GM18867 (cell line): ENCODE results near the gene AMOTL1.
A peak's percentile ranks its signal among the peaks of the same experiment; 100 is the strongest.

Source experiments
- ATAC-seq: cut with Tn5 transposase; IDR thresholded peaks from one replicate; pipeline ENCODE4 v1.9.1; 2021; ENCODE audit warnings: mild to moderate bottlenecking, moderate library complexity; ENCODE audit not compliant: unreplicated experiment

AMOTL1 gene

DNA sequence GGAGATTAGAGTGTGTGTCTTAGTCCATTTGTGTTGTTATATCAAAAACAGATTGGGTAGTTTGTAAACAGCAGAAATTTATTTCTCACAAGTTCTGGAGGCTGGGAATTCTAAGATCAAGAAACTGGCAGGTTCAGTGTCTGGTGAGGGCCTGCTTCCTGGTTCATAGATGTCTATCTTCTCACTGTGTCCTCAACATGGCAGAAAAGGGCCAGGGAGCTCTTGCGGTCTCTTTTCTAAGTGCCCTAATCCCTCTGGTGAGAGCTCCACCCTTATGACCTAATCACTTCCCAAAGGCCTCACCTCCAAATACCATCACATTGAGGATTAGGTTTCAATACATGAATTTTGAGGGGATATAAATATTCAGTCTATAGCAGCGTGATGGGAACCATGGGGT lies 25.5 kb upstream of the AMOTL1 start:
- no peak for ATAC-seq

DNA sequence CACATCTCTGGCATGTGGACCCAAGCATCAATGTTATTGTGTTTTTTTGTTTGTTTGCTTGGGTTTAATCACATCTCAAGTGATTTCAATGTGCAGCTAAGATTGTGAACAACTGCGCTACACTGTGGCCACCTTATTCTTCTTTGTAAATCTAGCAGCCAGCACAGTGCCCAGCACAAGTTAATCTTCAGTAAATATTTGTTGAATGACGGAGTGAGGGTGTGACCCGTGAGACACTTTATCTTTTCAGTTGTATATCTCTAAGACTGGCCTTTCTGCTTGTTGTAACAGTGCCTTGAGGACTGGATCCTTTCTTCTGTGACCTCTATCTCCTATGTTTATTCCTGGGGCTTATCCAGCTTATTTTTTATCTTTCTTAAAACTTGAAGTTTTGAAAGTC lies 21.4 kb upstream of the AMOTL1 start:
- ATAC-seq: no peak

DNA sequence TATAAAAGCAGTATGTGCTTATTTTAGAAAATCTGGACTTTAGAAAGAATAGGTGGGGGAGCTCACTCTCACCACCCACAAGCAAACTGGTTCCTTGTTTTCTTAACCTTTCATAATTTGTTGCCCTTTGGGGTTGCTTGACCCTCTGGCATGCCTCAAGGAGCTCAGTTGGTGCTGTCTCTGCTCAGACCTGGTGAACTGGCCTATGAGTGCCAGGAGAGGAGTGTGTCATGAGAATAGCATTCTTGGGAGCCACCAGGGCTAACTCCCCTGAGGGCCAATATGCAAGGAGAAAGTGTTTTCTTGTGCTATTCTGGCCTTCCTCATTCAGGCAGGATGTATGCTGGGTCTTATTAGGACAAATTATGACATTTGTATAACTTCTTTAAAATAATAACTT lies 21.0 kb upstream of the AMOTL1 start:
- no peak for ATAC-seq

DNA sequence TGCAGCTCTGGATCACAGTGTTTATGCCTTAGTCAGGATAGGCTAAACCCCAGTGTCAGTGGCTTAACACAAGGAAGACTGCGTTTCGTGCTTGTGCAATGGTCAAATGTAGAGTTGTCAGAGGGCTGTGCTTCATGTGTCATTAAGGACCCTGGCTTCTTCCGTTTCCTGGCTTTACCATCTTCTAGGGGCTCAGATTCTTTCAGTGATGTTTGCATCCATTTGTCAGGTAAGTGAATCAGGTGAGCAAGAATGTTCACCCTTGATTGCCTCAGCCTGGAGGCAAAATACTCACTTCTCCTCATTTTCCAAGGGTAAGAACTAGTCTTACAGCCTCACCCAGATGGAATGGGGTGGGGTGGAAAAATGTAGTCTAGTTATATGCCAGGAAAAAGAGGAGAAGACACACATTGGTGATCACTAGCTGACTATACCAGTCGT lies 20.5 kb upstream of the AMOTL1 start:
- ATAC-seq: no peak

DNA sequence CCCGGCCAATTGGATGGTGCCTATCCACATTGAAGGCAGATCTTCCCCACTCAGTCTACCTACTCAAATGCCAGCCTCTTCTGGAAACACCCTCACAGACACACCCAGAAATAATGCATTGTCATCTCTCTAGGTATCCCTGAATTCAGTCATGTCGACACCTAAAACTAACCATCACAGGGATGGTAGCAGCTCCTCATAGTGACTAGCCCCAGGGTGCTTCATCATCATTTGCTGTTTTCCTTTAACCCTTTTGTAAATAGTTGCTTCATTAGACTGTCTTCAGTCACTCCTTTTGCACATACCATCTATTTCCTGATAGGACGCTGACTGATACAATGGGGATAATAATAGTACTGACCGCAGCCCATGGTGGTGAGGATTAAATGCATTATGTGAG lies 18.8 kb upstream of the AMOTL1 start:
- no peak for ATAC-seq

DNA sequence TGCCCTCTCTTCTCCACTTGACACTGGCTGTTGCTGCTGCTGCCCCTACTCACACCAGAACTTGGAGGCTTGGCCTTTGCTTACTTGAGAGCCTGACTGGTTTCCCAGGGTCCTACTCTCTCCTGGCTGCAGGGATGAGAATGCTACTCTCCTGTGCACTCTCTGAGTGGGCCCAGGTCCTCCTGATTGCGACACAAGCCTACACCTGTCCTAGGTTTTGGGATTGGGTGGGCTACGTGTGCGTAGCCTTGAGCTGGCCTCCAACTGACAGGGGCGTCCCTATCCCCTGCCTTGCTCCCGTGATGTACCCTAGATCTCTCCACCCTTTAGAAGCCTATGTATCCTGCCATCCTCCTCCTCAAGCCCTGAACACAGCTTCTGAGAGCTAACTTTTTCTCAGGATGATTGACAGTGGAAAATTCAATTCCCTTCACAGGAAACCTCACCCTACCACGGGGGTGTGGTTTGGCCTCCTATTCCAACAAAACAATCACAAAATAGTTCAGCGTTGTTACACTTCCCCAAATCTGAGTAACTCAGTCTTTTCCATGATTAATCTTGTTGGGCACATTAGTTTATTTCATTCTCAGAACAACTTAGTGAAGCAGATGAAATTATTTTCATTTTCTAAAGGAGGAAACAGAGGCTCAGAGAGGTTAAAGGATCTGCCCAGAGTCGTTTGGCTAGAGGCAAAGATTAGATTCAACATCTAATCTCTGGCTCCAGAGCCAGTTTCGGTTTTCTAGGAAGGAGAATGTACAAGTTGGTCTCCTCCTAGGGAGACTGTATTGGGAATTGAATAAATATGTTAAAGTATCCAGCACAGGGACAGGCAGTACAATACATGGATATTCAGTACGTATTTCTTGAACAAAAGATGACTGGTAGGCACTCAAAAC lies 17.6 kb upstream of the AMOTL1 start:
- no peak for ATAC-seq

DNA sequence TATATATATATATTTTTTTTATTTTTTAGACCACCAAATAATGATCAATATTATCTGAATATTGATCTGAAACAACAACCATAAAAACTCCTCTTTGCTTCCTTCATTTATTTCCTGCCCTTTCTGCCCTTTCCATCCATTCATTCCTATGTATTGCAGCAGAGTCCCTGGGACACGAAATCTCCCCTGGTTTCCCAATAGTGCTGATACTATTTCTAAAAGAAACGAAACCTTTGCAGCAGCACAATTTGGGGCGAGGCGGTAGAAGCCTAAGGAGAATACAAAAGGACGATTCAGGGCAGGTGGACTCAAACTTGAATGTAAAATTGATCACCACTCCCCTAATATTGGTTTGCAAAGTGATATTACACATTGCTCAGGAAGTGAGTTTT lies 16.9 kb upstream of the AMOTL1 start:
- ATAC-seq: no peak

DNA sequence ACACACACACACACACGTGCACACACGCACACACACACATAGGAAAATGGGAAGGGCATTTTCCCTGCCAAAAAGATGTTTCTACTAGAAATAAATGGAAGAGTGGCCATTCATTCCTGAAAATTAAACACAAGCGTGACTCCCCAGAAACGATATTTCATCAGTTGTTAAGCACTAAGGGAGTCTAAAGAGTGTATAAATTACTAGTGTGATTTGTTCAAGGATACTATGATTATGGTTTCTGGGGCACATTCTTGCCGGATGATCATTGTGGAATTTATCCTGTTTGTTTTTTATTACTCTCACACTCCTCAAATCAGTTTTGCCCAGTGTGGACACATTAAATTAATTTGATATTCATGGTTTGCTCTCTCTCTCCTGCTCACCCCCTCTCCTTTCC lies 16.4 kb upstream of the AMOTL1 start:
- no peak for ATAC-seq

DNA sequence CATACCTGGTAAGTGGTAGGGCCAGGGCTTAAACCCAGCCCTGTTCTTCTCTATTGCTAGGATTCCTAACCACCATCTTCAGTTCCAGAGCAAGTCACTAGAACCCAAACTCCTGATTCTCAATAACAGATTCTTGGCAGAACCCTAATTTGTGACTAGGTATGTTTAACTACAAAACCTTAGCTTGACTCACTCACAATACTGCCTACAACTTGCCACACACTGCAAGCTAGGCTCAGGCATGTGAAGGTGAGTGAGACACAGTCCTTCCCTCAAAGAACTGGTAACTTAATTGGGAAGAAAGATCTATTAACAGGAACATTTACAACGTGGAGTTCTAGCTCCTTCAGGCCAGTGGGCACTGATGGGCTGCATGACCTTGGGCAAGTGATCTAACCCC lies 14.5 kb upstream of the AMOTL1 start:
- no peak for ATAC-seq

DNA sequence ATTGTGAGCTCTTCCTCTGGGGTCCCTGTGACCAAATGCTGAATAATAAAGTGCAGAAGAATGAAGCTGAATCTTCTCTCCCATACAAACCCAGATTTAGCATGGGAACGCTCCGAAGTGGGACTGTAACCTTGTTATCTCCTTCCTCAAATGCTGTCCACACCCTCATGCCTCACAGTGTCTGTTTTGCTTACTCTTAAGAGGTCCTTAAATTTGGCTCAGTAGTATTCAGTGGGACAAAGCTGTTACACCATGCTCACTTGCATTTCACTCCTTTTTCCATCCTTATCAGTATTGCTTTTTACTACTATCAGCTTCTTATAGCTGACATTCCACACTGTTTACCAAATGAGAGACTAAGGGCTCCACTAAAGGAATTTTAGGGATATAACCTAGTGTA lies 13.8 kb upstream of the AMOTL1 start:
- no peak for ATAC-seq

DNA sequence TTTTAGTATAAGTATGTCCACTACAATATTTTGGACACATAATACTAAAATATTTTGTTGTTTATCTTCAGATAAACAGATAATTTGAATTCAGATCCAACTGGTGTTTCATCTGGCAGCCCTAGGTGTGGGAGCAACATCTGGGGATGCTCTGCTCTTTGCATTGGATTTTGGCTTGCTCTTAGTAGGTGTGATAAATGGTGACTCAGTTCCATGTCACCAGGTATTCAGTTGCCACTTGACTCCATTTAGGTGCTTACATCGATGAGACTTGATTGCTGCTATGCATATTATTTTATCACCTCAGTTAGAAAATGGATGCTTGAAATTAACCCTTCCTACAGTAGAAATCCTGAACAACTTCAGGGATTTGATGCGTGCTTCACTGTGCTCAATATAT lies 13.3 kb upstream of the AMOTL1 start:
- no peak for ATAC-seq

DNA sequence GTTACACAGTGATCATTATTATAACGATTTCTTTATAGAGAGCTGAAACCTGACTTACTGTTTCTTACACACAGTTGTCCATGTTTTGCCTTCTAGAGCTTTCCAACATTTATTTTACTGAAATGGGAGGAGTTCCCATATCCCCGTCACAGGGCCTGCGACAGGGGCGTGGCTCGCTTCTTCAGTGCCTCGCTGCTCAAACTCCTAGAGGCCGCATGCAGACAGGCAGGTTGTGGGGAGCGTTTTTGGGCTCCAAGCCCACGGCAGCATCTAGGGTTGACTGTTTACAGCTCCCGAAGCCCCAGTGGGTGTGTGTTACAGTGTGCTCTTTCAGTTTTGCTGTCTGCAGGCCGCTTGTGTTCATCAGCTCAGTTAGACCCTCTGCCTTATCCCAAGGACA lies 12.7 kb upstream of the AMOTL1 start:
- ATAC-seq: no peak

DNA sequence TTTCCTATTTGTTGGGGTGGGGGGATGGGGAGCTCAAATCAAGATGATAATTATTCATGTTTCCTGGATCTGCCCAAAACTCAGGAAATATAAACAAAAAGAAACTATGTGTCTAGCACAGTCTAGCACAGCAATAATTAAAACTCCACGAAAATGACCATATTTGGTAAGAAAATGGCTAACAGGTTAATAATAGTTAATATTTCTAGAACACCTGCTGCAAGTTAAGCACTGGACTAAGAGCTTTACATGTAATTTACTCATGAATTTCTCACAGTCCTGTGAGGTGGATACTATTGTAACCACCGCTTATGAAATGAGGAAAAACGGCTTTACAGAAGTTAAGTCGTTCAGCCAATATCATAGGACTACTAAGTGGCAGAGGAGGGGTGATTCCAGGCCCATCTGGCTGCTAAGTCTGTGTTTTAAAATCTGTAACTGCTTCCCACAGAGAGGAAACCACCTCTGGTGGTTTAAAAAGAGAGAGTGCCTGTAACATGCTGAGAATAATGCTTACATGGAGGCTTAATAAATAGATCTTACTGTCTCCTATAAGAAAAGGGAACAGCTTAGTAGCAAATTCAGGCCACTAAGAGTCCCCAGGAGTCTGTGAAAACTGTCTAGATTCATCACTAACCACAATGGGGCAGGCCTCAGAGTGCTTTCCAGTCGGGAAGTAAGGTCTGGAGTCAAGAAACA lies 11.0 kb upstream of the AMOTL1 start:
- ATAC-seq: peak; percentile 46

DNA sequence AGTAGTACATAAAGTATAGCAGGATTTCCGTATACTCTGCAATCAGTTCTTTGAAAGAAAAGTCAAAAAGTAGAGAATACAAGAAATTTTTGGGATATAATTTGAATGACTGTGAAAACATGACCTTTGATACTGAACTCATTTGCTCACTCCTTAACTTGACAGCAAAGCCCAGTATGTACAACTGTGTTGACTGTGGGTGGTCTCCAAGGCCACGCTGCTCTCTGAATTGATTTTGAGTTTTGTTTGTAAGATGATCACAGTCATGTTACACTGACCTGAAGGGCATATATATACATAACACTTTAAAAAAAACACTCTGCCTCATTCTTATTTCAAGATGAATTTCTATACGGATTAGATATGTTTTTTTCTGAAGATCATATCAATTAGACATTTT lies 9.5 kb upstream of the AMOTL1 start:
- no peak for ATAC-seq

DNA sequence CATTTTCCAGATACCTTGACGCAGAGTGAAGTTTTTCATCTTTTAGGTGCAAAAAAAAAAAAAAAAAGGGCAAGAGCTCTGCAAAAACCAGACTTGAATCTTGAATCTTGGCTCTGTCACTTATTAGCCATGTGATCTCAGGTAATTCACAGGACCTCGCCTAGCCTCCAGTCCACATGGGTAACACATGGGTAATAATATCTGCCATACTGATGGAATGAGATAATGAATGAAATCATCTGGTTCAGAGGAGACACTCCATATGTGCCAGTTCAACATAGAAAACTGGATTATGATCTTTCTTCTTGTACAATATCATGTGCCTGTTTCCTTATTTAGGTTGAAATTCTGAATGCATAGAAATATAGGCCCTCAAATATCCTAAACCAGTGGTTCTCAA lies 8.6 kb upstream of the AMOTL1 start:
- no peak for ATAC-seq

DNA sequence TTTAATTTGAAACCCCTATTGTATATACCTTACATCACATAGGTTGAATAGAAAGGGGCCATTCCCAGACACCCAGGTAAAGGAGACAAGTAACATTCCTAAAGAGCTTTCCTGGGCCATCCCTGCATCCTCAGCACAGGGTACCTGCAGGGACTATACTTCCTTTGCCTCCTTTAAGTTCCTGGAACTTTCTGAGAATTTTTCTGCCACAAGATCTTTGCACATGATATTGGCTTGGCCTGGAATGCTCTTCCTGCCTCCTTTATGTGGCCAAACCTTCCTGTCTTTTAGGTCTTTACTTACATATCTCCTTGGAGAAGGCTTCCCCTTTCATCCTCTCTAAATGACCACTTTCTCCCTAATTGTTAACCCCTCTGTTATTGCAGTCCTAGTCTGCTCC lies 7.9 kb upstream of the AMOTL1 start:
- no peak for ATAC-seq

DNA sequence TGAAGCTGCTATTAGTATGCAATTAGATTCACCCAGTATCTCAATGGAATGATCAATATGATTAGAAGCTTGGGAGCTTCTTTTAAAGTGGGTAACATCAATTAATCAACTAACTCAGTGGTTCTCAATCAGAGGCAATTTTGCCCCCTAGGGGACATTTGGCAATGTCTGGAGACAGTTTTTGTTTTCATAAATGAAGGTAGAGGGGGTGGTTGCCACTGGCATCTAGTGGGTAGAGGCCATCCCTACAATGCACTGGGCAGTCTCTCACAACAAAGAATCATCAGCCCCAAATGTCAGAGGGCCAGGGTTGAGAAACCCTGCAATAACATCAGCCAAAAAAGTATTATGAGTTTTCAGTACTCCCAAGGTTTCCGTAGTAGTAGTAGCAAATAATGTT lies 5.9 kb upstream of the AMOTL1 start:
- ATAC-seq: no peak

DNA sequence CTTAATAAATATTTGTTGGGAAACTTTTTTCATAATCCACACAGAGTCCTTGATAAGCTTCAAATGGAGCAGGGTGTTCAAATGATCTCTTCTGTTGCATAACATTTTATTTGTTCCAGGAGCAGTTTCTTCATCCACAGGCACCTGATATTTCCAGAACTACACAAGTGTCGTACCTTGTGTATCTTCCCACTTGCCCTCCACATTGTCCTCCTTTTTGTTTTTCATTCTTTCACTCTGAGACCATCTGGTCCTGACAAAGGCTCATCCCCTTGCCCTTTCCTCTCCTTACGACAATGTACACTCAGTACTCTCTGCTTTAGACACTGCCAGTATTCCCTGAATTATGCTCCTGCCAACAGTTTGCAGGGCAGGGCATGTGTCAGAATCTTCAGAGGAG lies 5.2 kb upstream of the AMOTL1 start:
- ATAC-seq: no peak

DNA sequence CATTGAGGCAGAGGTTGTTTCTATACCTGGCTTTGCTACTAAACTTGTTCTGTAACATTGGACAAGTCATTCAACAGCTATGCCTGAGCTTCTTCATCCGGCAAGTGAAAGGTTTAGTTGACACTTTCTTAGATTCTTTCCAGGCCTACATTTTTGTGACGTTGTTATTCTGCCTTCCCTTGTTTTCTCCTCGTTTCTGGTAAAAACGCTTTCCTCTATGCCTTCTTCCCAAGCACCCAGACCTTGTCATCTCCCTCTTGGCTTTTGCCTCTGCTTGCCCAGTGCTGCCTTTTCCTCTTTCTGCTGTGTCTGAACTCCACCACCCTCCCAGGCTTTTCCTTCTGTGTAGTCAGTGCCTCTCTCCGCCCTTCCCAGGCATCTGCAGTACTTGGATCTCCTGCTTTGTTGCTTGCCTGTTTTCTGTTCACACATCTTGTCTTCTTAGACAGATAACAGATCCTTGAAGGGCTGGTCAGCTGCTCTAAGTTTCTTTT lies 1.4 kb upstream of the AMOTL1 start:
- no peak for ATAC-seq

DNA sequence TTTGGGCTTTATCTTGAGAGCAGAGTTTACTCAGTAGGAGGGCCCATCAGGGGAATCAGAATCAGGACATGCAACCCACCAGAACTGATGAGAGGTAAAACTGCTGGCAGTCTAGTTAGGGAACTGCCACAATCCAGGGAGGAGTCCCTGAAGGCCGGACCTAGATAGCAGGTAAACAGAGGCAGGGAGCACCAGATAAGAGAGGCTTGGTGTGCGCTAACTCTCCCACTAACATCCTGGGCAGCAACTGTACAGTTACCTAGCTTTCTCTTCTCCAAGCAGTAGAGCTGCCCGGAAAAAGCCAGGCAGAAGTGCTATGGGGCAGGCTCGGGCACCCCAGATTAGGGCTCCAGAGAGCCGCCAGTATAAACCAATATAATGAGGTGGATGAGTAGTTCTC lies 865 bp upstream of the AMOTL1 start:
- ATAC-seq: no peak

DNA sequence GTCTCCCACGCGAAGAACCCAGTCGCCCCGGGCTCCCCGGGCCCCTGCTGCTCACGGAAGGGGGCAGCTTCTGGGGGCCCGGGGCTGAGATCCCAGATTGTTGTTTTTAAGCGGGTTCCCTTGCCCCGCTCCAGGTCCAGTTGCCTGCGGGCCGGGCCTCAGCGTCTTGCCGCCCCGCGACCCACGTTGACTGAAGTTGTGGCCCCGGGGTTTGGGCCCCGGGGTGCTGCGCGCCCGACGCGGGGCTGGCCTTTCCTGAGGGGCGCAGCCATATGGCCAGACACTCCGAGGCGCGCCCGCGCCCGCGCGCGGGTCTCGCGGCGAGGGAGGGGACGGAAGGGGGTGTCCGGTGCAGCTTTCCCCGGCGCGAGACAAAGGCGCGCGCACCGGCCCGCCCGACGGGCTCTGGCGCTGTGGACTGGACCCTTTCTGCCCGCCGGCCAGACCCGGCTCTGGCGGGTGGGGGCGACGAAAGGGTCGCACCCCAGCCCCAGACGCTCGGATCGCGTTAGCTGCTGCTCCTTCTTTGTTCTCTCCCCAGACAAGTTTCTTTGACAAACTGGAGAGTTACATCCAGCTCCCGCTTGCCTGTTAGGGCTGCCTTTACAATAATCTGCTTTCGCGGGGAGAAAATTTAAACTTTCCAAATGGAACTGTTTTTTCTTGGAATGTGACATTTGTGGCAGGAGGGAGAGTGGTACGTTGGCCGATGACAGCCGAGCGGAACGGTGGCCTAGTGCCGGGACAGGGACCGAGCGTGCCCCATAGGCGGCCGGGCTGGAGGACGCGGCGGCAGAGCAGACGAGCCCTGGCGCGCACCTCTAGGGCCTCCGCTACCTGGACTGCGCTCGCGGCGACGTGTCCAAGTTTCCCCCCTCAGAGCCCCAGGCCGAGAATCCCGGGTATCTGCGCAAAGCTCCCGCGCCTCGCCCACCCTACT lies 716 bp downstream of the AMOTL1 start:
- no peak for ATAC-seq
